Upper lobe of left lung (tissue), 4 donors: ENCODE results near the gene PAQR3.

Experiments used
- EP300 ChIP-seq, 4 donors: sonication (generic); formaldehyde crosslinking; IDR thresholded peaks; one replicate each; pipeline ENCODE4 v1.5.1; 2017; ENCODE audit warnings: antibody characterized with exemption in 4 of 4, control low read depth in 2 of 4
- POLR2A ChIP-seq, 4 donors: fragments of 450-650 bp; IDR thresholded peaks; one replicate each; pipeline ENCODE4 v1.5.1; 2016 to 2017; ENCODE audit warnings: antibody characterized with exemption in 4 of 4, mild to moderate bottlenecking in 2 of 4
- POLR2AphosphoS5 ChIP-seq, 2 donors: sonication (generic); formaldehyde crosslinking; IDR thresholded peaks; one replicate each; pipeline ENCODE4 v1.5.1; 2017; ENCODE audit warnings: antibody characterized with exemption in 2 of 2
- TF ChIP-seq, protein P1 (sequence below), 6 experiments: fragments of 450-650 bp in 4 of 6; fragments of 200-600 bp in 2 of 6; sonication (generic) in 2 of 6; IDR thresholded peaks; one replicate each; pipeline ENCODE4 v1.5.1; 2016 to 2019; ENCODE audit warnings: antibody characterized with exemption in 6 of 6

DNA sequence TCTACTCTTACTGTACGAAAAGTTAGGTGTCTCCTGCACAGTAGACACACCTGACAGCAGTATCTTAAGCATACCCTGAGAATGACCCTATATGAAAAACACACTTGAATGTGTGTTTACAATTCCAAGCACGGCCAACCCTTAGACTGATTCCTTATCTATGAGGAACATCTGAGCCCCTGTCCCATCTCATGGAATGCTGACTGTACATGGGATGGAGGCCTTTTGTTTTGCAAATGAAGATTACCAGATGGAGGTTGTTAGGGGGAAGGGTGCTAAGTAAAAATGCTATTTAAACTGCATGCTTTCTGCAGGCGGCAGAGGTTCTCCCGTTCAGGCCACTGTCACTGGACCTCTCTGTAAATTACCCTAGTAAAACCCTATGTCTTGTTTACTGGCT, 2.2 kb downstream of the PAQR3 start:
- TF ChIP-seq POLR2AphosphoS5 (IDR thresholded peaks at IDR 0.05) (no peak), EP300 (IDR thresholded peaks at IDR 0.05) (no peak), POLR2A (IDR thresholded peaks at IDR 0.05) (no peak)
- TF ChIP-seq, protein P1, sequence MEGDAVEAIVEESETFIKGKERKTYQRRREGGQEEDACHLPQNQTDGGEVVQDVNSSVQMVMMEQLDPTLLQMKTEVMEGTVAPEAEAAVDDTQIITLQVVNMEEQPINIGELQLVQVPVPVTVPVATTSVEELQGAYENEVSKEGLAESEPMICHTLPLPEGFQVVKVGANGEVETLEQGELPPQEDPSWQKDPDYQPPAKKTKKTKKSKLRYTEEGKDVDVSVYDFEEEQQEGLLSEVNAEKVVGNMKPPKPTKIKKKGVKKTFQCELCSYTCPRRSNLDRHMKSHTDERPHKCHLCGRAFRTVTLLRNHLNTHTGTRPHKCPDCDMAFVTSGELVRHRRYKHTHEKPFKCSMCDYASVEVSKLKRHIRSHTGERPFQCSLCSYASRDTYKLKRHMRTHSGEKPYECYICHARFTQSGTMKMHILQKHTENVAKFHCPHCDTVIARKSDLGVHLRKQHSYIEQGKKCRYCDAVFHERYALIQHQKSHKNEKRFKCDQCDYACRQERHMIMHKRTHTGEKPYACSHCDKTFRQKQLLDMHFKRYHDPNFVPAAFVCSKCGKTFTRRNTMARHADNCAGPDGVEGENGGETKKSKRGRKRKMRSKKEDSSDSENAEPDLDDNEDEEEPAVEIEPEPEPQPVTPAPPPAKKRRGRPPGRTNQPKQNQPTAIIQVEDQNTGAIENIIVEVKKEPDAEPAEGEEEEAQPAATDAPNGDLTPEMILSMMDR (IDR thresholded peaks at IDR 0.05), result no peak
